HG02973 (cell line): ENCODE measurements around the gene CABLES2.

ENCODE experiments used
- ATAC-seq: cut with Tn5 transposase; IDR thresholded peaks from one replicate; pipeline ENCODE4 v1.9.1; 2021; ENCODE audit warnings: moderate library complexity; ENCODE audit not compliant: unreplicated experiment

Gene CABLES2

GRCh38 chr20:62362590-62362940 is 44.5 kb downstream of the CABLES2 start:
- ATAC-seq = no peak

- ATAC-seq = no peak
These were observed 45.1 kb downstream of the CABLES2 start for GRCh38 chr20:62361799-62362589.

- no peak for ATAC-seq
These were observed 46.0 kb downstream of the CABLES2 start for GRCh38 chr20:62360854-62361798.

GRCh38 chr20:62359491-62360121 is 47.5 kb downstream of the CABLES2 start:
- ATAC-seq = no peak

- ATAC-seq = no peak
These were observed 48.0 kb downstream of the CABLES2 start for GRCh38 chr20:62359043-62359490.

- ATAC-seq = no peak
These were observed 48.7 kb downstream of the CABLES2 start for GRCh38 chr20:62358171-62359042.

GRCh38 chr20:62357681-62358080 is 49.4 kb downstream of the CABLES2 start:
- ATAC-seq = no peak

- ATAC-seq = no peak
These were observed 49.9 kb downstream of the CABLES2 start for GRCh38 chr20:62357187-62357667.

GRCh38 chr20:62356589-62357186 is 50.4 kb downstream of the CABLES2 start:
- no peak for ATAC-seq

- no peak for ATAC-seq
These were observed 51.1 kb downstream of the CABLES2 start for GRCh38 chr20:62355878-62356588.

GRCh38 chr20:62355516-62355877 is 51.6 kb downstream of the CABLES2 start:
- ATAC-seq = no peak

GRCh38 chr20:62354811-62355341 is 52.2 kb downstream of the CABLES2 start:
- no peak for ATAC-seq

GRCh38 chr20:62354031-62354808 is 52.9 kb downstream of the CABLES2 start:
- no peak for ATAC-seq

GRCh38 chr20:62353289-62354030 is 53.6 kb downstream of the CABLES2 start:
- no peak for ATAC-seq

GRCh38 chr20:62352402-62353288 is 54.4 kb downstream of the CABLES2 start:
- no peak for ATAC-seq
